Neural cell (in vitro differentiated cells): ENCODE data around the gene HECW1. TPM values are rescaled to one million over a fixed set of nuclear protein-coding genes. Genes with fewer than 3 reads are reported as not detected.

Source experiments
- H2AFZ ChIP-seq: fragments of 200-600, 300-800 bp; sonication (generic), shearing (Covaris generic); 2 replicates; pipeline ENCODE4 v1.6.0; 2014; ENCODE audit warnings: low read depth, mild to moderate bottlenecking, antibody characterized with exemption, low read length, moderate library complexity
- H3F3A ChIP-seq: fragments of 200-600 bp; shearing (Covaris generic); 2 replicates; pipeline ENCODE4 v1.6.1; 2016; ENCODE audit warnings: mild to moderate bottlenecking, moderate library complexity, mixed read lengths, antibody characterized with exemption, low read length; ENCODE audit not compliant: insufficient read depth, poor library complexity, severe bottlenecking
- H3K27ac ChIP-seq: fragments of 200-600, 300-800 bp; sonication (generic), shearing (Covaris generic); 2 replicates; pipeline ENCODE4 v1.5.1; 2014; ENCODE audit warnings: mild to moderate bottlenecking, low read length, moderate library complexity
- H3K27me3 ChIP-seq: fragments of 300-800, 200-600 bp; sonication (generic), shearing (Covaris generic); 2 replicates; pipeline ENCODE4 v1.6.0; 2014; ENCODE audit warnings: mild to moderate bottlenecking, low read depth, low read length, moderate library complexity; ENCODE audit not compliant: insufficient read depth
- H3K36me3 ChIP-seq: fragments of 300-800, 200-600 bp; sonication (generic), shearing (Covaris generic); 2 replicates; pipeline ENCODE4 v1.5.1; 2014; ENCODE audit warnings: mild to moderate bottlenecking, antibody characterized with exemption, low read length, moderate library complexity; ENCODE audit not compliant: insufficient read depth
- H3K4me2 ChIP-seq: fragments of 300-800, 200-600 bp; sonication (generic), shearing (Covaris generic); 2 replicates; pipeline ENCODE4 v1.6.0; 2014; ENCODE audit warnings: mild to moderate bottlenecking, low read length
- H3K4me3 ChIP-seq: fragments of 300-800, 200-600 bp; sonication (generic), shearing (Covaris generic); 2 replicates; pipeline ENCODE4 v1.5.1; 2014; ENCODE audit warnings: mild to moderate bottlenecking, low read length, moderate library complexity
- H3K79me2 ChIP-seq: fragments of 200-600 bp; shearing (Covaris generic); replicated peaks from 2 replicates; pipeline ENCODE4 v1.6.0; 2014; ENCODE audit warnings: mild to moderate bottlenecking, low read length, moderate library complexity; ENCODE audit not compliant: insufficient read depth
- H3K9ac ChIP-seq: fragments of 300-800, 200-600 bp; sonication (generic), shearing (Covaris generic); 2 replicates; pipeline ENCODE4 v1.6.1; 2016; ENCODE audit warnings: mild to moderate bottlenecking, low read length, mixed read lengths
- H3K9me2 ChIP-seq: fragments of 200-600 bp; shearing (Covaris generic); 2 replicates; pipeline ENCODE4 v1.6.1; 2016; ENCODE audit warnings: mild to moderate bottlenecking, low read length, mixed read lengths; ENCODE audit not compliant: insufficient read depth
- H3K9me3 ChIP-seq: fragments of 200-600, 300-800 bp; sonication (generic), shearing (Covaris generic); 2 replicates; pipeline ENCODE4 v1.6.1; 2016; ENCODE audit warnings: mild to moderate bottlenecking, mixed run types, low read length, moderate library complexity, mixed read lengths
- H4K20me1 ChIP-seq: fragments of 200-600 bp; shearing (Covaris generic); 2 replicates; pipeline ENCODE4 v1.6.1; 2016; ENCODE audit warnings: mild to moderate bottlenecking, mixed run types; ENCODE audit not compliant: insufficient read depth
- EP300 ChIP-seq: fragments of 450-650 bp; conservative IDR thresholded peaks from 2 replicates; pipeline ENCODE4 v1.6.1; 2014; ENCODE audit warnings: antibody characterized with exemption, mild to moderate bottlenecking, moderate library complexity; ENCODE audit not compliant: poor library complexity, severe bottlenecking
- EZH2 ChIP-seq: fragments of 200-600, 300-800 bp; shearing (Covaris generic), sonication (generic); IDR thresholded peaks from 2 replicates; pipeline ENCODE4 v1.6.1; 2014; ENCODE audit warnings: antibody characterized with exemption, low read length, borderline replicate concordance, mild to moderate bottlenecking; ENCODE audit not compliant: insufficient read depth, poor library complexity, severe bottlenecking
- MXI1 ChIP-seq: fragments of 450-650 bp; conservative IDR thresholded peaks from 2 replicates; pipeline ENCODE4 v1.6.1; 2014; ENCODE audit warnings: antibody characterized with exemption, mild to moderate bottlenecking; ENCODE audit not compliant: poor library complexity, severe bottlenecking
- POLR2AphosphoS5 ChIP-seq: IDR thresholded peaks from 2 replicates; pipeline ENCODE4 v1.6.1; 2012
- RAD21 ChIP-seq: fragments of 450-650 bp; conservative IDR thresholded peaks from 2 replicates; pipeline ENCODE4 v1.6.1; 2014; ENCODE audit warnings: antibody characterized with exemption, mild to moderate bottlenecking, moderate library complexity
- SMC3 ChIP-seq: fragments of 450-650 bp; conservative IDR thresholded peaks from 2 replicates; pipeline ENCODE4 v1.6.1; 2014; ENCODE audit warnings: antibody characterized with exemption, mild to moderate bottlenecking, moderate library complexity; ENCODE audit not compliant: poor library complexity
- TAF1 ChIP-seq: IDR thresholded peaks from 2 replicates; pipeline ENCODE4 v1.6.1; 2012; ENCODE audit warnings: low read depth
- polyA plus RNA-seq: library from polyadenylated mRNA; depleted of rRNA; stranded (reverse); fragments of >200 nt; gene quantifications from 2 replicates; pipeline ENCODE4 v1.2.3, GENCODE V29; 2014
- TF ChIP-seq, protein P1 (sequence below): IDR thresholded peaks from 2 replicates; pipeline ENCODE4 v1.6.1; 2012; ENCODE audit warnings: borderline replicate concordance
- TF ChIP-seq, protein P2 (sequence below): fragments of 450-650 bp; IDR thresholded peaks from 2 replicates; pipeline ENCODE4 v1.5.1; 2014; ENCODE audit warnings: antibody characterized with exemption, mild to moderate bottlenecking, moderate library complexity; ENCODE audit not compliant: poor library complexity, severe bottlenecking

The HECW1 gene
- polyA plus RNA-seq, 1 donor from 2014 or later: 13.8 TPM

DNA sequence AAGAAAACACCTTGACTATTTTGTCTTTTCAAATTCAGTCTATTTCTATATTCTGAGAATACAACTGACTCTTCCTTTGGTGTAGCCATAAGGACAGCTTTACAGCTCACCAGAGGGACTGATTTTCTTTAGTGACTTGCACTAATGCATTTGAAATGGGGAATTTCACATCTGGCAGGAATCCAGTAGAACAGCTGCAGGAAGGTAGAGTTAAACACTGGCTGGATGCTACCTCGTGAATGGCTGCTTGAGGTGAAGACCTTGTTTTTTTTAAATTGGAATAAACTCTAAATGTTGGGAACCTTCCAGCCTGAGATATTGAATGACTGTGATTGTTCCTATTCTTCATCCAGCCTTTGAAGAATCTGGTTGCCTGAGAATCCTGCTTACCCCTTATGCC, 330.9 kb downstream of the HECW1 start:
- Histone ChIP-seq H3K27ac (no peak overlapping the region), H3K4me2 (no peak overlapping the region), H3K9me3 (no peaks in the 10 kb centered on the region), H3K79me2 (no peaks in the 10 kb centered on the region), H3K9ac (no peak overlapping the region), H2AFZ (no peak overlapping the region), H4K20me1 (no peaks in the 10 kb centered on the region), H3K27me3 (no peaks in the 10 kb centered on the region), H3K9me2 (no peaks in the 10 kb centered on the region), H3K4me3 (no peak overlapping the region), H3F3A (no peaks in the 10 kb centered on the region), H3K36me3 (peaks cover 8% of the 10 kb centered on the region)
- TF ChIP-seq SMC3 (no peak), RAD21 (no peak), POLR2AphosphoS5 (no peak), EP300 (no peak), MXI1 (no peak), EZH2 (no peak), TAF1 (no peak)
- TF ChIP-seq, protein P1, sequence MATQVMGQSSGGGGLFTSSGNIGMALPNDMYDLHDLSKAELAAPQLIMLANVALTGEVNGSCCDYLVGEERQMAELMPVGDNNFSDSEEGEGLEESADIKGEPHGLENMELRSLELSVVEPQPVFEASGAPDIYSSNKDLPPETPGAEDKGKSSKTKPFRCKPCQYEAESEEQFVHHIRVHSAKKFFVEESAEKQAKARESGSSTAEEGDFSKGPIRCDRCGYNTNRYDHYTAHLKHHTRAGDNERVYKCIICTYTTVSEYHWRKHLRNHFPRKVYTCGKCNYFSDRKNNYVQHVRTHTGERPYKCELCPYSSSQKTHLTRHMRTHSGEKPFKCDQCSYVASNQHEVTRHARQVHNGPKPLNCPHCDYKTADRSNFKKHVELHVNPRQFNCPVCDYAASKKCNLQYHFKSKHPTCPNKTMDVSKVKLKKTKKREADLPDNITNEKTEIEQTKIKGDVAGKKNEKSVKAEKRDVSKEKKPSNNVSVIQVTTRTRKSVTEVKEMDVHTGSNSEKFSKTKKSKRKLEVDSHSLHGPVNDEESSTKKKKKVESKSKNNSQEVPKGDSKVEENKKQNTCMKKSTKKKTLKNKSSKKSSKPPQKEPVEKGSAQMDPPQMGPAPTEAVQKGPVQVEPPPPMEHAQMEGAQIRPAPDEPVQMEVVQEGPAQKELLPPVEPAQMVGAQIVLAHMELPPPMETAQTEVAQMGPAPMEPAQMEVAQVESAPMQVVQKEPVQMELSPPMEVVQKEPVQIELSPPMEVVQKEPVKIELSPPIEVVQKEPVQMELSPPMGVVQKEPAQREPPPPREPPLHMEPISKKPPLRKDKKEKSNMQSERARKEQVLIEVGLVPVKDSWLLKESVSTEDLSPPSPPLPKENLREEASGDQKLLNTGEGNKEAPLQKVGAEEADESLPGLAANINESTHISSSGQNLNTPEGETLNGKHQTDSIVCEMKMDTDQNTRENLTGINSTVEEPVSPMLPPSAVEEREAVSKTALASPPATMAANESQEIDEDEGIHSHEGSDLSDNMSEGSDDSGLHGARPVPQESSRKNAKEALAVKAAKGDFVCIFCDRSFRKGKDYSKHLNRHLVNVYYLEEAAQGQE: no peak
- TF ChIP-seq, protein P2, sequence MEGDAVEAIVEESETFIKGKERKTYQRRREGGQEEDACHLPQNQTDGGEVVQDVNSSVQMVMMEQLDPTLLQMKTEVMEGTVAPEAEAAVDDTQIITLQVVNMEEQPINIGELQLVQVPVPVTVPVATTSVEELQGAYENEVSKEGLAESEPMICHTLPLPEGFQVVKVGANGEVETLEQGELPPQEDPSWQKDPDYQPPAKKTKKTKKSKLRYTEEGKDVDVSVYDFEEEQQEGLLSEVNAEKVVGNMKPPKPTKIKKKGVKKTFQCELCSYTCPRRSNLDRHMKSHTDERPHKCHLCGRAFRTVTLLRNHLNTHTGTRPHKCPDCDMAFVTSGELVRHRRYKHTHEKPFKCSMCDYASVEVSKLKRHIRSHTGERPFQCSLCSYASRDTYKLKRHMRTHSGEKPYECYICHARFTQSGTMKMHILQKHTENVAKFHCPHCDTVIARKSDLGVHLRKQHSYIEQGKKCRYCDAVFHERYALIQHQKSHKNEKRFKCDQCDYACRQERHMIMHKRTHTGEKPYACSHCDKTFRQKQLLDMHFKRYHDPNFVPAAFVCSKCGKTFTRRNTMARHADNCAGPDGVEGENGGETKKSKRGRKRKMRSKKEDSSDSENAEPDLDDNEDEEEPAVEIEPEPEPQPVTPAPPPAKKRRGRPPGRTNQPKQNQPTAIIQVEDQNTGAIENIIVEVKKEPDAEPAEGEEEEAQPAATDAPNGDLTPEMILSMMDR: no peak

DNA sequence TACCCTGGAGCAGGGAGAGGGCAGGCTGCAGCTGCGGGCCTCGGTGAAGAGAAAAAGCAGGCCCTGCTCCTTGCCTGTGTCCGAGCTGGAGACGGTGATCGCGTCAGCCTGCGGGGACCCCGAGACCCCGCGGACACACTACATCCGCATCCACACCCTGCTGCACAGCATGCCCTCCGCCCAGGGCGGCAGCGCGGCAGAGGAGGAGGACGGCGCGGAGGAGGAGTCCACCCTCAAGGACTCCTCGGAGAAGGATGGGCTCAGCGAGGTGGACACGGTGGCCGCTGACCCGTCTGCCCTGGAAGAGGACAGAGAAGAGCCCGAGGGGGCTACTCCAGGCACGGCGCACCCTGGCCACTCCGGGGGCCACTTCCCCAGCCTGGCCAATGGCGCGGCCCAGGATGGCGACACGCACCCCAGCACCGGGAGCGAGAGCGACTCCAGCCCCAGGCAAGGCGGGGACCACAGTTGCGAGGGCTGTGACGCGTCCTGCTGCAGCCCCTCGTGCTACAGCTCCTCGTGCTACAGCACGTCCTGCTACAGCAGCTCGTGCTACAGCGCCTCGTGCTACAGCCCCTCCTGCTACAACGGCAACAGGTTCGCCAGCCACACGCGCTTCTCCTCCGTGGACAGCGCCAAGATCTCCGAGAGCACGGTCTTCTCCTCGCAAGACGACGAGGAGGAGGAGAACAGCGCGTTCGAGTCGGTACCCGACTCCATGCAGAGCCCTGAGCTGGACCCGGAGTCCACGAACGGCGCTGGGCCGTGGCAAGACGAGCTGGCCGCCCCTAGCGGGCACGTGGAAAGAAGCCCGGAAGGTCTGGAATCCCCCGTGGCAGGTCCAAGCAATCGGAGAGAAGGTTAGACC, 332.5 kb downstream of the HECW1 start:
- TF ChIP-seq, protein P1: no peak
- TF ChIP-seq POLR2AphosphoS5 (no peak), EZH2 (no peak), EP300 (no peak), TAF1 (no peak), MXI1 (no peak), SMC3 (no peak), RAD21 (no peak)
- TF ChIP-seq, protein P2: no peak
- H4K20me1 ChIP-seq: no peaks in the 10 kb centered on the region
- no peaks in the 10 kb centered on the region for H3K79me2 ChIP-seq
- H3K4me3 ChIP-seq: no peak overlapping the region
- H3F3A ChIP-seq: no peaks in the 10 kb centered on the region
- H3K9me2 ChIP-seq: no peaks in the 10 kb centered on the region
- no peak overlapping the region for H3K27ac ChIP-seq
- H2AFZ ChIP-seq: no peak overlapping the region
- H3K9me3 ChIP-seq: no peaks in the 10 kb centered on the region
- H3K36me3 ChIP-seq: peaks cover 8% of the 10 kb centered on the region
- no peak overlapping the region for H3K4me2 ChIP-seq
- no peaks in the 10 kb centered on the region for H3K27me3 ChIP-seq
- H3K9ac ChIP-seq: no peak overlapping the region
